Adrenal gland (tissue), 12 donors: ENCODE results near the gene COIL. TPM values are rescaled to one million over a fixed set of nuclear protein-coding genes. Genes with fewer than 3 reads are reported as not detected.

ENCODE experiments used
- DNase-seq, 7 donors: peaks; one replicate each; pipeline ENCODE4 v3.0.0-alpha.2; 2019 to 2020
- H3K27ac ChIP-seq, 5 donors: fragments of 200-600 bp; sonication (generic) in 4 of 5; 1 replicate in 3 of 5; 2 replicates in 2 of 5; pipeline versions ENCODE4 v1.5.1 to v1.8.0; 2016 to 2020; ENCODE audit warnings: mild to moderate bottlenecking in 1 of 5
- H3K27me3 ChIP-seq: fragments of 200-600 bp; 2 replicates; pipeline ENCODE4 v1.8.0; 2021
- H3K36me3 ChIP-seq, 2 donors: fragments of 200-600 bp; replicated peaks in 1 of 2; 1 replicate in 1 of 2; 2 replicates in 1 of 2; pipeline versions ENCODE4 v1.5.1 to v1.8.0; 2018 to 2022
- H3K4me1 ChIP-seq, 2 donors: fragments of 200-600 bp; replicated peaks in 1 of 2; 1 replicate in 1 of 2; 2 replicates in 1 of 2; pipeline versions ENCODE4 v1.5.1 to v1.8.0; 2018 to 2021
- H3K4me3 ChIP-seq, 4 donors: fragments of 200-600 bp; sonication (generic) in 3 of 4; one replicate each; pipeline ENCODE4 v1.5.1; 2016 to 2018
- H3K9me3 ChIP-seq, 3 donors: fragments of 200-600 bp; sonication (generic) in 1 of 3; replicated peaks in 1 of 3; 1 replicate in 2 of 3; 2 replicates in 1 of 3; pipeline versions ENCODE4 v1.5.1 to v1.8.0; 2016 to 2021
- CTCF ChIP-seq, 6 experiments: fragments of 450-650 bp in 4 of 6; fragments of 200-600 bp in 2 of 6; sonication (generic) in 1 of 6; IDR thresholded peaks; 1 replicate in 5 of 6; 2 replicates in 1 of 6; pipeline versions ENCODE4 v1.5.1 to v1.8.0; 2016 to 2021; ENCODE audit warnings: antibody characterized with exemption in 6 of 6, mild to moderate bottlenecking in 2 of 6, moderate library complexity in 1 of 6
- POLR2A ChIP-seq, 2 donors: fragments of 450-650 bp; IDR thresholded peaks; one replicate each; pipeline ENCODE4 v1.6.1; 2017; ENCODE audit warnings: antibody characterized with exemption in 2 of 2, mild to moderate bottlenecking in 2 of 2, moderate library complexity in 1 of 2
- whole genome bisulfite sequencing, 4 donors: extraction: QIAGEN DNeasy Blood & Tissue Kit in 2 of 4; methylation state at CpG; one replicate each; pipeline versions ENCODE4 v1.1.5 to v1.1.7; 2013 to 2017; 5-methylcytosine and 5-hydroxymethylcytosine counted together
- intact Hi-C, 2 donors: fragments of 100-400 bp; cut with DNase I; formaldehyde crosslinking; loops; one replicate each; pipeline versions ENCODE4 v1.14.1 to v1.15.0; 2022 to 2023
- polyA plus RNA-seq, 3 donors: library from polyadenylated mRNA; stranded (reverse); fragments of 200-250 nt in 2 of 3; fragments of 350-450 nt in 1 of 3; fragmentation: Illumina TruSeq in 1 of 3; extraction: RNeasy Lipid Tissue Mini Kit (QIAGEN cat#74804) in 1 of 3; gene quantifications; one replicate each; pipeline ENCODE4 v1.2.3, GENCODE V29; 2013 to 2014
- total RNA-seq, 9 donors: library from RNA; depleted of rRNA in 4 of 9; stranded (reverse); fragments of >200 nt in 4 of 9; fragments of 120-200 nt in 1 of 9; fragmentation: NEBNext Ultra II Directional in 1 of 9; extraction: Animal tissue kit (Norgen Biotek cat#: 25700) in 1 of 9; gene quantifications; one replicate each; pipeline versions ENCODE4 v1.1.0 to v1.2.4, GENCODE V29; 2013 to 2023
- donor health status: healthy with polysubstance abuse.
- donor health status: Bipolar disorder and iron deficiency.
- donor health status: DM: yes; HTN: yes; CAD: no.
- donor health status: DM: no; HTN: no; CAD: no.
- donor health status: DM: no; HTN: no; CAD: no.
- donor health status: DM: yes; HTN: yes; CAD: no.

COIL gene
- total and polyA plus RNA-seq, 12 donors, result 4.3 to 16.7 (median 9.0) TPM

- intact Hi-C loops, result no loop called here
These were observed 40.7 kb upstream of the COIL start for GRCh38 chr17:57001541-57001940.

GRCh38 chr17:56997313-56997712 lies 36.5 kb upstream of the COIL start:
- 94 to 95% (median 95%) methylated on average over 2 of the region's 2 CpGs for WGBS, 4 donors
- no peak for TF ChIP-seq CTCF (IDR thresholded peaks at IDR 0.05)
- TF ChIP-seq POLR2A (IDR thresholded peaks at IDR 0.05), result no peak
- H3K27me3 ChIP-seq, result no peaks in the 10 kb centered on the region
- H3K4me3 ChIP-seq, result no peak overlapping the region
- intact Hi-C loops, result no loop called here
- DNase-seq, result no peak
- no peak overlapping the region for H3K27ac ChIP-seq
- peaks cover 7 to 9% of the 10 kb centered on the region in 2 donors for H3K4me1 ChIP-seq
- peaks cover 0 to 78% of the 10 kb centered on the region in 2 donors for H3K36me3 ChIP-seq
- no peaks in the 10 kb centered on the region for H3K9me3 ChIP-seq

More at GRCh38 chr17:57001541-57001940, 40.7 kb upstream of the COIL start:
- Histone ChIP-seq H3K27ac (no peak overlapping the region), H3K4me1 (peaks cover under 1 to 5% of the 10 kb centered on the region in 2 donors), H3K27me3 (no peaks in the 10 kb centered on the region), H3K4me3 (no peak overlapping the region), H3K9me3 (no peaks in the 10 kb centered on the region), H3K36me3 (peaks cover 0 to 67% of the 10 kb centered on the region in 2 donors)
- DNase-seq, result no peak
- TF ChIP-seq CTCF (IDR thresholded peaks at IDR 0.05), result no peak
- no peak for TF ChIP-seq POLR2A (IDR thresholded peaks at IDR 0.05)
- WGBS, 4 donors, result 88 to 95% (median 93%) methylated on average over 7 of the region's 7 CpGs

- H3K36me3 ChIP-seq, result peaks cover 0 to 78% of the 10 kb centered on the region in 2 donors
- 94 to 100% (median 95%) methylated on average over 1 of the region's 1 CpG for WGBS, 4 donors
- no peak overlapping the region for H3K27ac ChIP-seq
These were observed 34.9 kb upstream of the COIL start for GRCh38 chr17:56995766-56996165.

GRCh38 chr17:56994009-56994792 lies 33.4 kb upstream of the COIL start:
- H3K9me3 ChIP-seq, result no peaks in the 10 kb centered on the region
- intact Hi-C loops, result no loop called here
- peaks cover 7 to 9% of the 10 kb centered on the region in 2 donors for H3K4me1 ChIP-seq
- H3K27me3 ChIP-seq, result no peaks in the 10 kb centered on the region
- TF ChIP-seq CTCF (IDR thresholded peaks at IDR 0.05) (no peak), POLR2A (IDR thresholded peaks at IDR 0.05) (no peak)
- no peak overlapping the region for H3K4me3 ChIP-seq
- WGBS, 4 donors, result 91 to 95% (median 93%) methylated on average over 3 to 4 of the region's 4 CpGs
- DNase-seq, result no peak
- H3K27ac ChIP-seq, result no peak overlapping the region
- H3K36me3 ChIP-seq, result peaks cover 0 to 83% of the 10 kb centered on the region in 2 donors

More at GRCh38 chr17:56995766-56996165, 34.9 kb upstream of the COIL start:
- Histone ChIP-seq H3K27me3 (no peaks in the 10 kb centered on the region), H3K9me3 (no peaks in the 10 kb centered on the region), H3K4me1 (peaks cover 7 to 9% of the 10 kb centered on the region in 2 donors), H3K4me3 (no peak overlapping the region)
- peak in 1 of 7 donors; percentile 13 for DNase-seq
- TF ChIP-seq CTCF (IDR thresholded peaks at IDR 0.05), result no peak
- TF ChIP-seq POLR2A (IDR thresholded peaks at IDR 0.05), result no peak
- intact Hi-C loops, result no loop called here
